GM12878 (cell line): ENCODE data around the gene PDCD1LG2.

Source experiments
- E2F4 ChIP-seq: IDR thresholded peaks from 2 replicates; pipeline ENCODE4 v1.6.1; 2012; ENCODE audit warnings: low read depth, low read length, improper control_type of control experiment
- HDAC2 ChIP-seq: fragments of 200-600 bp; sonication (generic); IDR thresholded peaks from 2 replicates; pipeline ENCODE4 v1.6.1; 2017
- POLR2AphosphoS5 ChIP-seq: IDR thresholded peaks from 2 replicates; pipeline ENCODE4 v1.6.1; 2011; ENCODE audit warnings: mild to moderate bottlenecking, low read length, inconsistent platforms
- SMC3 ChIP-seq: IDR thresholded peaks from 2 replicates; pipeline ENCODE4 v1.6.1; 2011; ENCODE audit warnings: low read length, improper control_type of control experiment, borderline replicate concordance
- TF ChIP-seq, protein P1 (sequence below): fragments of 450-650 bp; IDR thresholded peaks from 2 replicates; pipeline ENCODE4 v1.6.1; 2016; ENCODE audit warnings: mild to moderate bottlenecking

GRCh38 chr9:5611321-5612184, 101.2 kb downstream of the PDCD1LG2 start:
- TF ChIP-seq HDAC2 (no peak), SMC3 (no peak), E2F4 (no peak), POLR2AphosphoS5 (no peak)
- TF ChIP-seq, protein P1, sequence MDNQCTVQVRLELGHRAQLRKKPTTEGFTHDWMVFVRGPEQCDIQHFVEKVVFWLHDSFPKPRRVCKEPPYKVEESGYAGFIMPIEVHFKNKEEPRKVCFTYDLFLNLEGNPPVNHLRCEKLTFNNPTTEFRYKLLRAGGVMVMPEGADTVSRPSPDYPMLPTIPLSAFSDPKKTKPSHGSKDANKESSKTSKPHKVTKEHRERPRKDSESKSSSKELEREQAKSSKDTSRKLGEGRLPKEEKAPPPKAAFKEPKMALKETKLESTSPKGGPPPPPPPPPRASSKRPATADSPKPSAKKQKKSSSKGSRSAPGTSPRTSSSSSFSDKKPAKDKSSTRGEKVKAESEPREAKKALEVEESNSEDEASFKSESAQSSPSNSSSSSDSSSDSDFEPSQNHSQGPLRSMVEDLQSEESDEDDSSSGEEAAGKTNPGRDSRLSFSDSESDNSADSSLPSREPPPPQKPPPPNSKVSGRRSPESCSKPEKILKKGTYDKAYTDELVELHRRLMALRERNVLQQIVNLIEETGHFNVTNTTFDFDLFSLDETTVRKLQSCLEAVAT: no peak
